Panc1 (cell line): ENCODE results near the gene RPL36.

Experiments used
- POLR2AphosphoS5 ChIP-seq: IDR thresholded peaks from 2 replicates; pipeline ENCODE4 v1.6.1; 2012; ENCODE audit warnings: mild to moderate bottlenecking, low read depth, low read length, moderate library complexity
- REST ChIP-seq, 2 experiments: IDR thresholded peaks; 2 replicates each; pipeline ENCODE4 v1.6.1; 2011 to 2012; ENCODE audit warnings: low read depth in 2 of 2, control low read depth in 1 of 2, low read length in 1 of 2, mild to moderate bottlenecking in 1 of 2, moderate library complexity in 1 of 2; ENCODE audit not compliant: insufficient read depth in 1 of 2
- SIN3A ChIP-seq: IDR thresholded peaks from 2 replicates; pipeline ENCODE4 v1.6.1; 2012; ENCODE audit warnings: low read depth, mild to moderate bottlenecking, low read length, moderate library complexity, borderline replicate concordance; ENCODE audit not compliant: insufficient read depth
- TCF7L2 ChIP-seq: IDR thresholded peaks from 2 replicates; pipeline ENCODE4 v1.6.1; 2011; ENCODE audit warnings: mild to moderate bottlenecking, low read depth, low read length, inconsistent platforms
- TF ChIP-seq, protein P1 (sequence below): fragments of 450-650 bp; IDR thresholded peaks from 2 replicates; pipeline ENCODE4 v1.5.1; 2017; ENCODE audit warnings: mild to moderate bottlenecking

GRCh38 chr19:5711025-5711424 is 20.9 kb downstream of the RPL36 start:
- TF ChIP-seq, protein P1, sequence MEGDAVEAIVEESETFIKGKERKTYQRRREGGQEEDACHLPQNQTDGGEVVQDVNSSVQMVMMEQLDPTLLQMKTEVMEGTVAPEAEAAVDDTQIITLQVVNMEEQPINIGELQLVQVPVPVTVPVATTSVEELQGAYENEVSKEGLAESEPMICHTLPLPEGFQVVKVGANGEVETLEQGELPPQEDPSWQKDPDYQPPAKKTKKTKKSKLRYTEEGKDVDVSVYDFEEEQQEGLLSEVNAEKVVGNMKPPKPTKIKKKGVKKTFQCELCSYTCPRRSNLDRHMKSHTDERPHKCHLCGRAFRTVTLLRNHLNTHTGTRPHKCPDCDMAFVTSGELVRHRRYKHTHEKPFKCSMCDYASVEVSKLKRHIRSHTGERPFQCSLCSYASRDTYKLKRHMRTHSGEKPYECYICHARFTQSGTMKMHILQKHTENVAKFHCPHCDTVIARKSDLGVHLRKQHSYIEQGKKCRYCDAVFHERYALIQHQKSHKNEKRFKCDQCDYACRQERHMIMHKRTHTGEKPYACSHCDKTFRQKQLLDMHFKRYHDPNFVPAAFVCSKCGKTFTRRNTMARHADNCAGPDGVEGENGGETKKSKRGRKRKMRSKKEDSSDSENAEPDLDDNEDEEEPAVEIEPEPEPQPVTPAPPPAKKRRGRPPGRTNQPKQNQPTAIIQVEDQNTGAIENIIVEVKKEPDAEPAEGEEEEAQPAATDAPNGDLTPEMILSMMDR, result no peak
- no peak for TF ChIP-seq POLR2AphosphoS5
- TF ChIP-seq REST (IDR thresholded peaks at IDR 0.05; ENCODE audit: insufficient read depth in 1 of 2, low read depth in 2 of 2, low read length in 1 of 2), result no peak
- TF ChIP-seq TCF7L2, result no peak
- TF ChIP-seq SIN3A, result no peak
